Measurements from ENCODE around the gene WSCD2.

WSCD2 gene

DNA sequence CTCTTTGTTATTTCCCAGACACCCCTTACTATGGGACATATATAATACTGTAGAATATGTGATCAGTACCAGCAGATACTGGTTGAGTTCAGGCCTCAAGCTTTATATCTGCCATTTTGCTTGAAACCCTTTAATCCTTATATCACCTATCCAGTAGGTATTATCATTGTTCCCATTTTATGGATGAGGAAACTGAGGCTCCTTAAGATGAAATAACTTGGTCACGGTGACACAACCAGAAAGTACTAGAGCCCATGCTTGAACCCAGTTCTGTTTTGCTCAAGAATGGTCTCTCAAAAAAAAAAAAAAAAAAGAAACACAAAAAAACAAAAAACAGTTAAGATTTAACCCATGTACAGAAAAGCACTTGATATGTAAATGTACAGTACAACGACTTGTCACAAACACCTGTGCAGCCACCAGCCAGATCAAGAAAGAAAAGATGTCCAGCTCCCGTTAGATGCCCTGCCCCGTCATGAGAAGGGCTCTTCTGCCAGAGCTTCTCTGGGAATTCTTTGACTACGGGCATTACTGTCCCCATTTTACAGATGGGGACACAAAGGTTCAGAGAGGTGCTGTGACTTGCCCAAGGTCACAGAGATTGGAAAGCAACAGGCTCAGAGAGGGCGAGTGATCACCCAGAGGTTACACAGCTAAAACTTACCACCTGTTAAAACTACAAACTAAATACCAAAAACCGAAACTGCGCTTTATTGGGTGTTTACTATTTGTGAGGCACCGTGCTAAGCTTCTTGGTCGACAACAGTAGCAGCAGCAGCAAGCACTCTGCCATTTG is 669 bp upstream of the WSCD2 start:
- DNase-seq: no peak

DNA sequence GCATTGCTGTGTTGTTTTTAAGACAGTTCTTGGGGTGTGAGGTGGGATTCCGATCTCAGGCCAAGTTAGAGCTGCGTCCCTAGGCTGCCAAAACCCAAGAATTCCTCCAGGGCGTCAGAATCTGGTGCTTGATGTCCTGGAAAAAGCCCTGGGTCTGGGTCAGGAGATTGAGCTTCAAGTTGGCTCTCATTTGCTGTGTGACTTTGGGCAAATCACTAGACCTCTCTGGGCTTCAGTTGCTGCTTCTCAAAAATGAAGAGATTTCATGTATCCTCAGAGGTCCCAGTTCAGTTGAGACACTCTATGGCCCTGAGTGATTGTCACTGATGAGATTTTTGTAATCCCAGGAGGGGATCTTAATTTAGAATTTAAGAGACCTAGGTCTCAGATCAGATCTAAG is 1.9 kb downstream of the WSCD2 start:
- DNase-seq: no peak

DNA sequence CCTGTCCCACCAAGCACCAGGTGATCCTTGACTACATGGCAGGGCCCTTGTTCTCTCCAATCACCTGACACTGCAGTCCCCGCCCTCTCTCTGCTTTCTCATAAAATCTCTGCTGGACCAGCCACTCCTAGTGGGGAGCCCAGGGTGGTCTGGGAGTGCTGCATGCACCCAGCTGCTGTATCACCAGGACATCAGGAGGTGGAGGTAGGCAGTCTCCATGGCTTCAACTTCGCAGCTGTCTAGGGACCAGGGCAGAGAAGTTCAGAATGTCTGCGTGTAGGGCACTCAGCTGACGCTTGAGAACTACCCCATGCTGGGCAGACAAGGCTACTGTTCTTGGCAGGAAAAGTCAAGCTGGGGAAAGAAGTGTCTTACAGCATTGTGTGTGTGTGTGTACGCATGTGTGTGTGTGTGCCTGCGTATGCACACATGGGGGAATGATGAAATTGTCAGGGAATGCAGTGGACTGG is 2.6 kb downstream of the WSCD2 start:
- DNase-seq: no peak

DNA sequence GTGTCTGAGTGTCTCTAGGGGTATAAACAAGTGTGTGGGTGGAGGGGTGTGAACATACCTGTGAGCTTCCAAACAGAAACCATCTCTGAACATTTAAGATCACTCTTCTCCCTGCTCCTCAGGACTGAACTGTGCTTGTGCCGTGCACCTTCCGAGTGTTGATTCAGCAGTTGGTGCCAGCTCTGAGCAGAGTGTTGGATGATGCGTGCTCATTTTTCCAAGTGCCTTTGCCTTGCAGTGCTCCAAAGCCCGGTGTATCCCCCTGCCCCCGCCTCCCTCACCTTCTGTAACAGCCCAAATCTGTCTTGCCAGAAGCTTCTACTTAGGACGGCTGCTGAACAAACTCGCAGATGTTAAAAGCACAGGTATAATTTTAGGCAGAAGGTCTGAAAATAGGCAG is 4.4 kb downstream of the WSCD2 start:
- DNase-seq: no peak

DNA sequence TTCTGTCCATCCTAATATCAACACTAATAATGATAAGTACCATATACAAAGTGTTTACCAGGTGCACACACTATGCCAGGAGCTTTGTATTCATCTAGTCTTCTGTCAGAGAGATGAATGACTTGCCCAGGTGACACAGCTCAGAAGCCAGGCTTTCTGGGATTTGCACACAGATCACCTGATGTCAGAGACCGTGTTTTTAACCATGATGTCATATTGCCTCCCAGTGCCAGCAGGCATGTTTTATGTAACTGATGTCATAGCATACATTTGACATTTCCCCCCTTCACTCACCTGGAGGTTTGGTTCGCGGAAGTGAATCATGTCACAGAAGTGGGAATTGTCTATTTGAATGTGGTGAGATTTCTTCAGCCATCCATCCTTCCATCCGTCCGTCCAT is 5.7 kb downstream of the WSCD2 start:
- DNase-seq: no peak

DNA sequence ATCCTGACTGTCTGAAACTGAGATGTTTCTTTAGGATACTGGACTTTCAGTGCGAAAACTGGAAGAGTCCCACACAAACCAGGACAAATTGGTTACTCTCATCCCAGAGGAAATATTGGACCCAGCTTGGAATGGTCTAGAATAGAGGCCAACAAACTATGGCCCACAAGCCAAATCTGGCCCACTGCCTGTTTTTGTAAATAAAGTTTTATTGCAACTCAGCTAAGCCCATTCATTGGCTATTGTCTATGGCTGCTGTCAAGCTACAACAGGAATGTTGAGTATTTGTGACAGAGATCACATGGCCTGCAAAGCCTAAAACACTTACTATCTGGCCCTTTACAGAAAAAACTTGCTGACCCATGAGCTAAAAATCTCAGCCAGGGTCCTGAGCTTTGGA is 6.5 kb downstream of the WSCD2 start:
- DNase-seq: no peak

DNA sequence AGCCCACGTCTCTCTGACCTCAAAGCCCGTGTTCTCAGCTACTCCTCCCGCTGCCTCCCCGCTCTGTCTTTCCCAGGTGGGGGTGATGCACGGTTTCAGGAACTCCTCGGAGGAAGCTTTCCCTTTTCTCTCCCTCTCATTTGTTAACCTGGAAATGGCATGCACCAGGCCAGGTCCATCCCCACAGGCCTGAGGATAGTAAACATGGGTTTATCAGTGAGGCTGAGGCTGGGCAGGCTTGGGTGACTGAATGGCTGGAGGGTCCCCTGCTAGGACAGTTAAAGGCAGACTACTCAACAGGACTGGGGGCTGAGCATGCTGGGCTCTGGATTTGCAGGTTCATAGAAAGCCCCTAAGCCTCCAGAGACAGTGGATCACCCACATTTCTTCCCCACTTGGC is 7.6 kb downstream of the WSCD2 start:
- no peak for DNase-seq

DNA sequence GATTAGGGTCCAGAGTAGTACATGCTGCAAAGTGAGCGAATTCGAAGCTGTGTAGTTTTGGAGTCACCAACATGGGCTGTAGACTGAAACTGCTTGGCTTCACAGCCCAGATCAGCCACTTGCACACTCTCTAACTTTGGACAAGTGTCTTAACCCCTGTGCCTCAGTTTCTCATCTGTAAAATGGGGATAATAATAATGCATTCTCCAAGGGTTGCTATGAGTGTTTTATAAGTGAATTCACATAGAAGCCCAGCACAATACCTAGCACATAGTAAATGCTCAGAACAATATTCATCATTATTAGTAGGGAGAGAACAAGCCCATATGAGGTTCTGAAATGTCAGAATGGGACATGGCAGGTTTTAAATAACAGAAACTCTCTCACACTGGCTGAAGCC is 10.4 kb downstream of the WSCD2 start:
- DNase-seq: no peak

DNA sequence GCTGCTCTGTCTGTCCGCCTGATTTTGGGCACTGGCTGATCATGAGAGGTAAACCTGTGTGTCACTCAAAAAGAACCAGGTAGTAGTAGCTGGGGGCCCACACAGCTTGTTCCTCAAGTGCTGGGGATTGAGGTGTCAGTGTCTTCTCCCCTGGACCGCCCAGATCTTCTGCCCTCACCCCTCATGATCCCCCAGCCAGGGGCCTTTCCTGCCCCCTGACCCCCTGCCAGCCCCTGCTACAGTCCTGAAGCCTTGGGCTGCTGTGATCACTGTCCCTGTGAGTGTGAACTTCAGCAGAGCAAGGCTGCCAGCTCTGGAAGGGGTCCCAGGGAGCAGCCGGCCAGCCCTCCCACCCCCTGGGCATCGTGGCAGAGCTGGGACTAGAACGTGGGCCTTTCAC is 11.4 kb downstream of the WSCD2 start:
- no peak for DNase-seq

DNA sequence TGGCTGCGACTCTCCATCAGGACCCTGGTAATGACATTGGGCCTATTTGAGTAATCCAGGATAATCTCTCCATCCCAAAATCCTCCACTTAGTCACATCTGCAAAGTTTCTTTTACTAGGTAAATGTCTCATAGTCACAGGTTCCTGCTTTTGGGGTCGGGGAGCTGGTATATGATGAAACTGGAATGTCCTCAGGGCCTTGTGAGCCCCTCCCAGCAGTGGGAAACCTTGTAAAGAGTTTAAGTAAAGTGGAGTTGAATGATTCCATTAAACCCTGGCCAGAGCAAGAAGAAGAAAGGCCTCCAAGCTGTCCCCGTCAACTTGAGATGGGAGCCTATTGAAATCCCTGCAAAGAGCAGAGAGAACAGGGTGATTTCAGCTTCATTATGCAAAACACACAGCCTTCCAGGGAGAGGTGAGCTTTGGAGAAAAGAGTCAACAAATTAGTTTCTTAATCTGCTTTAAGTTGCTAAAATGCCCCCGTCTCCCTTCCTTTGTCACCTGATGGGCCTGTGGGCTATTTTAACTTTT is 12.6 kb downstream of the WSCD2 start:
- DNase-seq: no peak

DNA sequence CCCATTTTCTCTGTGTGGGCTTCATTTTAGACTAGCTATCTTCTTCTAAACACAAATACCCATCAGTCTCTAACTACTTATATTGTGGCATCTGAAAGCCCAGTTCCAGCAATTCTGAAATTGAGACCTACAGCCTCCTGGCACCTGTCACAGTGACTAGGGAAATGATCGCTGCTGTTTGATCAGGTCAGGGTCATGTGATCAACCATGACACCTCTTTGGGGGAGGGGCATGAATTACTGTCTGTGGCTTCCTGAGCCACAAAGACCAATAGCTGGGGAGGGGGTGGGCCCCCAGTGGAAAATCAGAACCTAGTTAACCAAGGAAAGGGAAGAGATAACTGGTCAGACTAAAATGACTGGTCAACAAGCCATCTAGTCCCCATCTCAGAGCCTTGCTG is 14.1 kb downstream of the WSCD2 start:
- no peak for DNase-seq

DNA sequence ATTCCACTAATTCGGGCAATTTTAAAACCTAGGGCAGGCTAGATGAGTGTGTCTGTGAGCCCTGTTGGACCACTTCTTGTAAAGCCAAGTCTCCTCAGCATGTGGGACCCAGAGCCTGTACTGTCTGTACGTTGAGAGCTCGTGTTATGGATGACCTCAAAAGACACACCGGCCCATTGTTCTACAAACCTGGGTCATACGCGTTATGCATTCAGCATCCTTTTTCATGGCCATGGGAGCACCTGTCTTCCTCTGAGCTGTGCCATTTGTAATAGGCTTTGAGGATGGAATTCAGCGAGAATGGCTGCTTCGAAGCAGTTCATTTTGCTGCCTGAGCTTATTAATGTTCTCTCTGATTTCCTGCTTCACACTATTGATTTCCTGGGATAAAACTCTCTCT is 15.0 kb downstream of the WSCD2 start:
- DNase-seq: no peak

DNA sequence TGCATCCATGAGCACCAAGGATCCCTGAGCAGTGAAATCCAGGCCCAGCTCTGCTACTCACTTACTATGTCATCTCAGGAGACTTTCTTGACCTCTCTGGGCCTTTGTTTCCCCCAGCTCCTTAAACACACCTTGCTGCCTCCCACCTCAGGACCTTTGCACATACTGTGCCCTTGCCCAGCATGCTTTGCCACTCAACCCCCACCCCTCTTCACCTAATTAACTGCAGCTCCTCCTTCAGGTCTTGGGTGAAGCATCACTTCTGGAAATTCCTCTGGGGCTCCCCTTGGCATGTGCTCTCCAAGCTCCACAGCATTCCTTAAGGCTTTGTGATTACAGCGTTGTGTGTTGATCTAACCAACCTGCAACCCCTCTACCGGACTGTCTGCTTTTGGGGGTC is 15.9 kb downstream of the WSCD2 start:
- no peak for DNase-seq

DNA sequence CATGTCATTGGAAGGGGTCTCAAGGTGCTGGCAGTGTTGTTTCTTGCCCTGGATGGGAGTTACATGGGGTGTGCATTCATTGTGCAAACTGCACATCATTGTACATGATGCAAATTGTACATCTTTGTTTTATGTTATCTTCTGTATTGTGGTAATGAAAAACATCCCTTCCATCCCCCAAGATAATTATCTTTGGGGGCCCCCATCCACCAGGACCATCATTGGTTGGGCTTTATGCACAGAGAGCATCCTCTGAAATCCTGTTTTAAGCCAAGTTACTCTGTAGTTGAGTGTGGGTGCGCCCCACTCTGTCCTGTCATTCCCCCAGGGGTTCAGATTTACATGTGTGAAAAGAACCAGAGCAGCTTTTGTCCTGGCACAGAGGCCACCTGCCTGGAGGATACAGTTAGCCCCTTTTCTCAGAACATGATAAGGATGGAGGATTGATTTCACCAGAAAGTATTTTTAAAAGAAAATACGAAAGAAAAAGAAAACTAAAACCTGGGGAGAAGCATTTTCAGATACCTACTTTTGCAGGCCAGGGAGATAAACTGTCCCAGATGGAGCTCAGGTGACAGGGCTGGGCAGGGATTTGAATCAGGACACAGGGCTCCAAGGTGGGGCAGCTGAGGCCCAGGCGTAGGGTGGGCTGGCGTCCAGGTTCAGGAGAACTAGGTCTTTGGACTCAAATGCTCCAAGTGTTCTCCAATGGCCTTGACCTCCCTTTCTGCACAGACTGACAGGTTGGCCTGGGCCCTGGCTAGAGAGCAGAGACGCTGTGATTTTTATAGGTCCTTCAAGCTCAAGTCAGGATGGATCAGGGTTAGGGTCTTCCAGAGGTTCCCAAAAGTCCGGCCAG is 17.2 kb downstream of the WSCD2 start:
- no peak for DNase-seq

DNA sequence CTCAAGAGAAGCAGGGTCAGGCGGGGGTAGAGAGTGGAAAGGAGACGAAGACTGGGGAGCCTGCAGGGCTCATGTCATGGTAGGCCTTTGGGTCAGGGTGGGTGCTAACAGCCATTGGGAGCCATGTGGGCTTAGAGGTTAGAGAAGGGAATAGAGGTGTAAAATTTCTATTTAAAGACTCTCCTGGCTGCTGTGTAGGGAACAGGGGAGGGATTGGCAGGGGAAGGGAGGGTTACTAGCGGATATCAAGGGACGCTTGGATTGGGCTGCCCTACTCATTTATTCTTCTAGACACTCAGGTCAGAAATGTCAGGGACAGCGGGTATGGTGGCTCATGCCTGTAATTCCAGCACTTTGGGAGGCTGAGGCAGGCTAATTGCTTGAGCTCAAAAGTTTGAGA is 18.2 kb downstream of the WSCD2 start:
- no peak for DNase-seq

DNA sequence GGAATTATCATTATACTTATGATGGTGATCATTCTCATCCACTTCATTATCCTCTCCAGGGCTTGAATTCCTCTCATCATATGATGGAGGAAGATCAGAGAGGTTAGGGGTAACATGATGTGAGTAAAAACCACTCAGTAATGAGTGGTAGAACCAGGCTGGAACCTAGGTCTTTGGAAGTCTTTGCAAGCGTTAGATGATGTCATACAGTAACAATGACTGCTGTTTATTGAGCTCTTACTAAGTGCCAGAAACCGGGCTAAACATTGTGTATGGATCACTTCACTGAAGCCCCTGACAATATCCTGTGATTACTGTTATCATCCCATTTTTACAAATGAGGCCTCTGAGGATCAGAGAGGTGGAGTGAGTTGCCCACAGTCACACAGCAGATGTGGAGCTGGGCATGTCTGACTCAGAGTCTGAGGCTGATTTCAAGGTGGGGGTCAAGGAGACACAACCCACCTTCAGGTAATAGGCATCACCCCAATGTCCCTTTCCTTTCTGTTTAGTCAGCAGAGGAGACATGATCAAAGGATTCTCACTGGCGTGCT is 19.5 kb downstream of the WSCD2 start:
- DNase-seq: no peak

DNA sequence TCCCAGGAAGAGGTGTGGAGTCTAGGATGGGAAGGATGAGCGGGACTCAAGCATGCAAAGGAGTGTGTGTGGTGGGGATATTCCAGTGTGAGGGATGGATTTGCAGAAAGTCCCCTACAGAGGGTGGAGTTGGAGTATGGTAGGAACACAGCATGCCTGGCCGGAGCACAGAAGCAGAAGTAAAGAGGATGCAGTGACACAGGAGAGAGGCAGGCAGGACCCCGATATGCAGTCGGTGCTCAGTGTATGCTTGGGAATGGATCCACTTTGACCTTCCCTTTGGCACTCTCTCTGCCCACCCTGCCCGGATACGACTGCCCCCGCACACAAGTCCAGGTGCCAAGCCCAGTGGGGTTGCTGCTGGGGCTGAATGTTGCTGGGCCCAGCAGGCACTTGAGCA is 21.3 kb downstream of the WSCD2 start:
- DNase-seq: no peak

DNA sequence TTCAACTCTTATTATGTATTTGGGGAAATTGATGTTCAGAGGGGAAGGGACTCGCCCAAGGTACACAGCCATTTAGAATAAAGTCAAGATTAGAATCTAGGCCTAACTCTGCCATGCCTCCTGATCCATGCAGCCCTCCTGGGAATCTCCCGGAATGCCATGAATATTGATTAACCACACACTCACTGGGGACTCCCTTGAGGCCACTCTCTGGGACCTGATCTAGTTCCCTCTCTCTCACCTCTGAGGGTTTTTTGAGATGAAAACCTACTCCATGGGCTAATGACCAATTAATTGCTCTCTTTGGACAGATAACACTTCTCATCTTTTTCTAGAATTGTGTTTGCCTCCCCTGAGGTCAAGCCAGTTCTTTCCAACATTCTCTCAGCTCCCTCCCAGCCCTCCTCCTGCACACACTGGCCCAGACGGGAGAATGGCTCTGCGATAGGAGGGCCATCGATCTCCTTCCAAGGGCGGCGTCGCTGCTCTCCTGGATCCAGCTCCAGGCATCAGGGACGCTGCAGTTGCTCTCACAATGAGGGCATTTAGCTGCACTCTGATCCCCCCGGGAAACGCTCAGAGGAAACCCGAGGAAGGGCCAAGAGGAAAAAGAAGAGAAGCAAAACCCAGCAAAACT is 22.6 kb downstream of the WSCD2 start:
- no peak for DNase-seq

DNA sequence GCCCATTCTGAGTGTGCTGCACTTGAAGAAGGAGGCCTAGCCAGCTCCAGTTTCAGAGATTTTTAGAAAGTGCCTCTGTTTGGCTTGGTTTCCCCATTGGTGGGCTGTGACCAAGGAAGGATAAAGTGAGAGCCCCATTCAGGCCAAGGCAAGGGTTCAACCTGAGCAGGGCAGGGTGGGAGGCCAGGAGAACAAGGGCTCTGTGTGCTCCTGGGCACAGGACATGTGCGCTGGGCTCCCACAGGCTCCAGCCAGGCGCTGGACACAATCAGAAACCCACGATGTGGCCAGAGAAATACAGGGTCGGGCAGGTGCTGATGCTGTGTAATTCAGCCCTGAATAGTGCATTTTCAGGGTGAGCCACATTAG is 23.1 kb downstream of the WSCD2 start:
- no peak for DNase-seq

DNA sequence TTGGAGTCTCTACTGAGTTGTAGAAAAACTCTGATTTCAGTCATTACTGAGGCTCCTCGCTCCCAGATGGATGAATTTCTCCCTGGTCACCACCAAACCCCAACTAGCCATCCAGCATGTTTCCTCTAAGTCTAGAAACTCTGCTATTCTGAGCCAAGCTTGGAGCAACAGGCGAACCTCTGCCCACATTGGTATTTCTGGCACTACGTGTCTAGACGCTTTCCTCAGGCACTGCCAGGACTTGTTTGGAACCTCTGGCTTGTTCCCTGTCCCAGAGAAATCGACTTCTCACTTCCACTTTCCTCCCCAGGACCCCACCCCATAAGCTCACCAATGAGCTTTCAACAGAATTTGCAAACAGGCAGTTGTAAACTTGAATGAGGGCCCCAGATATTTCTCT is 27.6 kb downstream of the WSCD2 start:
- no peak for DNase-seq

DNA sequence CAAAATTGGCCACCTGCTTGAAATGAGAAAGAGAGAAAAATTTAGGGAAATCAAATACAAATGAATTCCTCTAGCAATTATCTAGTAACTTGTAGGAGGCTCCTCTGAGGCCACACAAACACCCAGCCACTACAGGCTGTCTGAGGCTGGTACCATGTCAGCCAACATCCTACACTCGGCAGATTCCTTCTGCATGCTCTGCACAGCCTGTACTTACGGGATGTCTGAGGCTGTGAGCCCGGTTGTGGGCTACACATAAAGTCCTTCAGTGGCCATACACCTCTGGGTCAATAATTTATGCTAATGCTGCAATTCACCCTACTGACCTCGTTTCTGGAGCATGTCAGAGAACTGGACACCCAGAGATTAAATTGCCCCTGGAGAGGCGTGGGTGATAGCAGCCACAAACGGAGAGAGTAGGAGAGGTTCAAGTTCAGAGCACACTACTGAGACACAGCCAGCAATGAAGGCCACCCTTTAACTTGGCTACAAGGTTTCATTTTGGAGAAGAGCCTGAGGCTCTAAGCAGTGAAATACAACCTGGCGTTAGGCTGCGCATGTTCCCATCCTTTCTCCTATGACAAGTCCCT is 28.9 kb downstream of the WSCD2 start:
- DNase-seq: no peak

DNA sequence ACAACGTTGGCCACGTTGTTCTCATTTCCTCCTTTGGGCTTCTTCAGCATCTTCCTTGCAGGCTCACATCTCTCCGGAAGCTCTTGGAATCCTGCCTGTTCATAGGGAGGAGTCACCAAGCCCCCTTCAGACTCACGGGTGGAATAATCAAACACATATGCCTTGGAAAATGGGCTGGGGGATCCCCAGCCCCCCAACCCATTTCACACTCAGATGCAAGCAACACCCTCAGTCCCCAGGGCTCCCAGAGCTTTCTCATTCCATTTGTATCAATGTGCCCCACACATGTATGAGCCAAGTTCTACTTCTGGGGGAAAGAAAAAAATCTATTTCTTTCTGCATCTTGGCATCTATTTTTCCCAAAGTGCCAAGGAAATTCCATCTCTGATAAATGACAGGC is 33.1 kb downstream of the WSCD2 start:
- DNase-seq: no peak

DNA sequence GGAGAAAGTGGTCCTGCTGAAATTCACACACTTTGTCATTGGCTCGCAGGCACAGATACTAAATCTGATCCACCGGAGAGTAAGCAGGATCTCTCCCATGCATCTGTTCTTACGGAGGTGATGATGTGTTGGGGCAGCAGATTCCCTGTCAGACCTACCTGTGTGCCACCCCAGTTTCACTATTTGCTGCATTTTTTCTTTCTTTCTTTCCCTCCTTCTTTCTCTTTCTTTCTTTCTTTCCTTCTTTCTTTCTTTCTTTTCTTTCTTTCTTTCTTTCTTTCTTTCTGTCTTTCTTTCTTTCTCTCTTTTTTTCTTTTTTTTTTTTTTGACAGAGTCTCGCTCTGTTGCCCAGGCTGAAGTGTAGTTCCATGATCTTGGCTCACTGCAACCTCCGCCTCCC is 37.4 kb downstream of the WSCD2 start:
- DNase-seq: no peak

Measured in NCI-H748 treated with DMSO at 0.1 percent for 48 hours (cell line).